GM18498 (cell line): ENCODE data around the gene MAPK8IP2.

ENCODE experiments used
- ATAC-seq: cut with Tn5 transposase; IDR thresholded peaks from one replicate; pipeline ENCODE4 v1.9.1; 2021; ENCODE audit warnings: mild to moderate bottlenecking, moderate library complexity; ENCODE audit not compliant: unreplicated experiment

MAPK8IP2 gene

GRCh38 chr22:50600538-50600937, at the start of gene MAPK8IP2:
Gene MAPK8IP2 (plus strand): TSS chr22:50600793. CDS start chr22:50600819, 26 bp downstream.
- ATAC-seq = no peak

- no peak for ATAC-seq
These were observed 49.3 kb upstream of the MAPK8IP2 start for GRCh38 chr22:50551160-50551752.

DNA sequence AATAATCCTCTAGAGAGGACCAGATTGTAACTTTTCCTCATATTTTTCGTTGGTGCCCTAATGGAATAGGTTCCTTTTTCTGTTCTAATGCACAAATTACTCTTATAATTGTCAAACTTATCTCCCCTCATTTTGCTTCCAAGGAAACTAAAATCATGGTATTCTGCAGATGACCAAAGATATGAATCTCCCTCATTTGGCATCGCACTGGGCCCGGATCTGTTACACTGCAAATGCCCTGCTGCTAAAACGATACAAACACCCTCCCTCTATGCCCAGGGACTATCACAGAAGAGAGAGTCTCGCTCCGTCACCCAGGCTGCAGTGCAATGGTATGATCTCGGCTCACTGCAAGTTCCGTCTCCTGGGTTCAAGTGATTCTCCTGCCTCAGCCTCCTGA, 47.3 kb upstream of the MAPK8IP2 start:
- no peak for ATAC-seq

GRCh38 chr22:50556703-50557102, 43.9 kb upstream of the MAPK8IP2 start:
- ATAC-seq = no peak

- ATAC-seq = no peak
These were observed 40.6 kb upstream of the MAPK8IP2 start for GRCh38 chr22:50560034-50560433.

- no peak for ATAC-seq
These were observed 38.9 kb upstream of the MAPK8IP2 start for GRCh38 chr22:50561401-50562358.

GRCh38 chr22:50562523-50563412, 37.8 kb upstream of the MAPK8IP2 start, which contains the start of gene SYCE3:
Gene SYCE3 (minus strand): TSS chr22:50562919. CDS start chr22:50556405, 6,514 bp downstream.
- peak; percentile 97 for ATAC-seq

DNA sequence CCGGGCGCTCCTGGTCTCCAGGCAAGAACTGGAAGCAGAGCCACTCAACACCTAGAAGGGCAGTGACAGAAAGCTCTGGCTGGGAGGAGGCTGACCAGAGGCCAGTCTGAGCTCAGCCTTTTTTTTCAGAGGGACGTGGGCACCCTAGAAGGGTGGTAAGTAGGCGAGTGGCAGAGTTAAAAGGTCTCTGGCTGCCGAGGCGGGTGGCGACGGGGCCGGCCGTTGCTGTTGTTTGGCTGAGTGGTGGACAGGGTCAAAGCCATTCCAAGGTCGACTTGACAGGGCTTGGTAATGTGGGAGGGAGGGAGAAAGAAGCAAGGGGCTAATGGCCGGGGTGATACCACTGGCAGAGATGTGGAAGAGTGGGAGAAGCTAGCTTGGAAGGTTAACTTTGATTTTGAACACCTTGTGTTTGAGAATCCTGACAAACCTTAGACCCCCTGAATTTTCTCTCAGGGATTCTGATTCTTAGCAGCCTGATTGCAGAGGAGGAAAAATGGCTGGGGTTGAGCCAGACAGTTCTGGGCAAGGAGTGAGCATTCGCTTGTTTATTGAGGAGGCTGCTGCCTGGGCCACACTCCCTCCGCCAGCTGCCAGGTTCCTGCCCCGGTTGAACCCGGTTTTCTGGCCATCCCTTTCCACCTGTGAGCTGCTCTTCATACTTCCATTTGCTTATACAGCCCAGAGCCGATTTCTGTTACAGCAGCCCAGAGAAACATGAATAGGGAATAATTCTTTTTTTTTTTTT, 37.0 kb upstream of the MAPK8IP2 start:
- no peak for ATAC-seq

DNA sequence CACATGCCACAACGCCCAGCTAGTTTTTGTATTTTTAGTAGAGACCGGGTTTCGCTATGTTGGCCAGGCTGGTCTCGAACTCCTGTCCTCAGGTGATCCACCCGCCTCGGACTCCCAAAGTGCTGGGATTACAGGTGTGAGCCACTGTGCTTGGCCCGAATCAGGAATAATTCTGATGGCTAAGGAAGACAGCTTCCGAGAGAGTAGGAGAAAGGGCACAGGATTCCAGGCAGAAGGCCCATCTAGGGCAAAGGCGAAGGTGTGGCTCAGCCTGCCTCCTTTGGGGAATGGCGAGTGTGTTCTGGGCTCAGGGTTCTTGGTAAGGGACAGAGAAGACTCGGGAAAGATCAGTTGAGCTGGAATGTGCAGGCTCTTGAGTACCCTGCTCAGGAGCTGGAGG, 36.3 kb upstream of the MAPK8IP2 start:
- no peak for ATAC-seq

DNA sequence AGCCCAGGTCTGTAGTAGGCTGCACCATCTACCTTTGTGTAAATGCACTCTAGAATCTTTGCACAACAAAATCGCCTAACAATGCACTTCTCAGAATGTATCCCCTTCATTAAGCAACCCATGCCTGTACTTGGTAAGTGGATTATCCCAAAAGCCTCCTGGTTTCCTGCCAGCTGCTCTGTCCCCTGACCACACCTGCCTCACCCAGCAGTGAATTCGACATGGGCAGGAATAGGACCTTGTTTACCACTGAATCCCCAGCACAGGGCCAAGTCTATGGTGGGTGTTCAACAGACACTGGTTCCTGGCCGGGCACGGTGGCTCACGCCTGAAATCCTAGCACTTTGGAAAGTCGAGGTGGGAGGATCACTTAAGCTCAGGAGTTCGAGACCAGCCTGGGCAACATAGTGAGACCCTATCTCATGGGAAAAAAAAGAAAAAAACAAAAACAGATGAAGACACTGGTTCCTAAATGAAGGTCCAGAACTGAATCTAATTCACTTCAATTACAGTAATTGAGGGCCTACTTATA, 32.8 kb upstream of the MAPK8IP2 start:
- ATAC-seq = no peak

- no peak for ATAC-seq
These were observed 32.0 kb upstream of the MAPK8IP2 start for GRCh38 chr22:50568626-50569025.

- no peak for ATAC-seq
These were observed 31.5 kb upstream of the MAPK8IP2 start for GRCh38 chr22:50569041-50569459.

GRCh38 chr22:50569896-50570535, 30.6 kb upstream of the MAPK8IP2 start:
- no peak for ATAC-seq

- ATAC-seq = no peak
These were observed 29.7 kb upstream of the MAPK8IP2 start for GRCh38 chr22:50570861-50571260.

GRCh38 chr22:50571264-50572175, 29.1 kb upstream of the MAPK8IP2 start:
- no peak for ATAC-seq

DNA sequence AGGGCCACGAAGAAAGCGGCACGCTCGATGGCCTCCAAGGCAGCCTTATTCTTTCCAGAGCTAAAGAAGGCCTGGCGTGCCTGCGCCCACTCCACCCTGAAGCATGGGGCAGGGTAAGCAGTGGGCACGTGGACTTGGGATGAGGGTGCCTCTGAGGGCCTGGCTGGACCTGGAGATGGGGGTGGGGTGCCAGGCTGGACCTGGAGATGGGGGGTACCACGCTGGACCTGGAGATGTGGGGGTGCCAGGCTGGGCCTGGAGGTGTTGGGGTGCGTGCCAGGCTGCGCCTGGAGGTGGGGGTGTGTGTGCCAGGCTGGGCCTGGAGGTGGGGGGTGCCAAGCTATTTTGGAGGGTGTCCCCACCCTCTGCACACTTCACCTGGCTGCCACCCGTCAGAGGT, 27.6 kb upstream of the MAPK8IP2 start:
- no peak for ATAC-seq

GRCh38 chr22:50573491-50574382, 26.9 kb upstream of the MAPK8IP2 start:
- ATAC-seq = no peak

- ATAC-seq = no peak
These were observed 26.2 kb upstream of the MAPK8IP2 start for GRCh38 chr22:50574383-50574755.
